ENCODE data around the gene CCNT2.

DNA sequence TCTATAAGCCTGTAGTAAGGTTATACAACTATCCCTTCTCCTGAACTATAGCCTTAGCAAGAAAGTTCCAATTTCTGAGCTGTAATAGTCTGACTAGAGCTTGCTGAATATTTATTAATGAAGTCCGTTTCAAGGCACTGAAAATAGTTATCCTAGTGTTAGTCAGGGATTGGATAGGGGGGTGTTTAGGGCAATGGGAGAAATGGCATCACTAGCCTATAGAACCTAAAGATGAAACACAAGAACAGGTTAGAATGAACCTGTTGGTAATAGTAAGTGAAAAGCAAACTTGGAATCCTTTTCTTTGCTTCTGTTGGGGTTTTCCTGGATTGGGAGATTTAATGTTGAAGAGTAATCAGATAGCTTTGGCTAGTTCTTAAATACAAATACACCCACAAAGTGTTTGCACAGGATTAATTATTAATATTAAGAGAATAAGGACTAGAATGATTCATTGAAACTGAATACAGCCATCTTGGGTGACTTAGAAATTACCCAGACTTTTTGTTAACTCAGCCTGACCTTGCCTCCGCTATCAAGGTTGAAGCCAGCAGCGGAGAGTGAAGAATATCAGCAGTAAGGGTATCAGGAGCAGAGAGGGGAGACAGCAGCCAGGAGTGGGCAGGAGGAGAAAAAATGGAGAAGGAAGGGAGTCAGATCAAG is 14.4 kb downstream of the CCNT2 start:
- TF ChIP-seq, protein P1, sequence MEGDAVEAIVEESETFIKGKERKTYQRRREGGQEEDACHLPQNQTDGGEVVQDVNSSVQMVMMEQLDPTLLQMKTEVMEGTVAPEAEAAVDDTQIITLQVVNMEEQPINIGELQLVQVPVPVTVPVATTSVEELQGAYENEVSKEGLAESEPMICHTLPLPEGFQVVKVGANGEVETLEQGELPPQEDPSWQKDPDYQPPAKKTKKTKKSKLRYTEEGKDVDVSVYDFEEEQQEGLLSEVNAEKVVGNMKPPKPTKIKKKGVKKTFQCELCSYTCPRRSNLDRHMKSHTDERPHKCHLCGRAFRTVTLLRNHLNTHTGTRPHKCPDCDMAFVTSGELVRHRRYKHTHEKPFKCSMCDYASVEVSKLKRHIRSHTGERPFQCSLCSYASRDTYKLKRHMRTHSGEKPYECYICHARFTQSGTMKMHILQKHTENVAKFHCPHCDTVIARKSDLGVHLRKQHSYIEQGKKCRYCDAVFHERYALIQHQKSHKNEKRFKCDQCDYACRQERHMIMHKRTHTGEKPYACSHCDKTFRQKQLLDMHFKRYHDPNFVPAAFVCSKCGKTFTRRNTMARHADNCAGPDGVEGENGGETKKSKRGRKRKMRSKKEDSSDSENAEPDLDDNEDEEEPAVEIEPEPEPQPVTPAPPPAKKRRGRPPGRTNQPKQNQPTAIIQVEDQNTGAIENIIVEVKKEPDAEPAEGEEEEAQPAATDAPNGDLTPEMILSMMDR (IDR thresholded peaks at IDR 0.05), result no peak
- TF ChIP-seq POLR2A (IDR thresholded peaks at IDR 0.05), result no peak
